Mesangial cell (primary cell): ENCODE data around the gene AP1G2. TPM values are rescaled to one million over a fixed set of nuclear protein-coding genes. Genes with fewer than 3 reads are reported as not detected.

Experiments used
- total RNA-seq: library from RNA; depleted of rRNA; stranded (reverse); fragments of >200 nt; gene quantifications from 2 replicates; pipeline ENCODE4 v1.2.3, GENCODE V29; 2015

Gene AP1G2
- total RNA-seq: 61.3 and 101 TPM in 2 replicates

DNA sequence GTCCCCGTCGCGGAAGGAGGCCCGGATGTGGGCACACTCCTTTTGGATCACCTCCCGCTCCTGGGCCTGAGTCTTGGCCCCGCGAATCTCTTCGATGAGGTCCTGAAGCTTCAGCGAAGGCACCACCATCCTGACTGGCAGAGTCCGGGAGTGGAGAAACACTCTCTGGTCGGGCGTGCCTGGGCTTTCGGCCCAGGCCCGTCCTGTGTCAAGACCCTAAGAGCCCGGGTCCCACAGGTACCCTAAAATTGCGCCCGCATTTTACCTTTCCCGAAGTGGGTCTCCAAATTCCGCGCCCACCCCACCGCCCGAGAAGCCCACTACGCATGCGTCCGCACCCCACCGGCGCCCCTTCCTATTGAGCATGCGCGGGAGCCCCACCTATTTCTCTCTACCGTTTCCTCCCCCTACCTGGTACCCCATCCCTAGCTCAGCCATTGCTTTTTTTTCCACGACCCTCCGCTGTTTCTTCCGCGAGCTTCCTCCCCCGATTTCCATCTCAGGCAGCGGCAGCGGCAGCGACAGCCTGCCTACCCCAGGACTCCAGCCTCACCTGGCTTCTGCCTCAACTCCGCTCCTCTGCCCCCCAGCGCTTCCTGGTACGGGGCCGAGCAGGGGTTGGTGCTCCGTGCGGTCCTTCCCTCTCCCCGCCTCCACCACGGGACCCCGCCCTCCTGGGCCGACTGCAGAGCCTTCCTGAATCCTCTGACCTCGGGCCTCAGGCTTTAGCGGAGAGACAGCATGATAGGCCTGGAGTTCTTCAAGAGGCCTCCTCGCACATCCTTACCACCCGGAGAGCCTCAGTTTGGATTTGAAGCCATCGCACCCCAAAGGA is at the start of gene AP1G2:
AP1G2 (minus strand) TSS at position 606 of the 835 bp plus-strand sequence; CDS start at position 129, 477 bp downstream.

DNA sequence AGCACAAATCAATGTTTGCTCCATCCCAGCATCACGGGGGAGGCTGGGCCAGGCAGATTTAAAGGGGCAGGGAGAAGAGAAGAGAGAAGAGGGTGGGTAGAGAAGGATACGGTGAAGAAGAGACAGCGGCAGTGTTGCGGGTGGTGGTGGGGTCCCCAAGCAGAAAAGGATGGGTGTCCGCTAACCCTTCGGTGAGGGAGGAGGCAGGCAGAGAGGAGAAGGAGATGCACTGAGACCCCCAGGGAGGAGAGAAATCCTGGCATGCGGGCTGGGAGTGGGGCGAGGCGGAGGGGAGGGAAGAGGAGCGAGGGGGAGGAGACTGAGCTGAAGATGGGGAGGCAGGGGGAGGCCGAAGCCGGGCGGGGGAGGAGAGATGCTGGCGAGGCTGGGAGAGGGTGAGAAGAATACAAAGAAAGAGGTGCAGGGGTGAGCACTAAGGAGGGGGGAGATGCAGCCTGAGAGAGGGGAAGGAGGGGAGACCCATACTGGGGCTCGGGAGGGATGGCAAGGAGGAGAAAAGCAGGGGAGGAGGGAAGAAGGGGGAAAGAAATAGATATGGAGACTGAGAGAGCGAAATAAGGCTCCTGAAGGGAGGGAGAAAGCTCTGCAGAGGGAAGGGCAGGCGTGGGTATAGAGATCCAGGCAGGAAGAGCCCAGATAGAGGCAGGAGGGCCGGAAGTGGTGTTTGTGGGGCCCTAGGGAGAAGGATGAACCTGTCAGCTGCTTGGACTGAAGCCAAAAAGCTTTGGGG is 11.1 kb upstream of the AP1G2 start, which contains the start of gene JPH4:
JPH4 (minus strand) TSS at position 231 of the 751 bp plus-strand sequence. CDS start 1,337 bp downstream, outside the sequence.

GRCh38 chr14:23555882-23556699 is 11.5 kb downstream of the AP1G2 start, which contains the start of gene THTPA:
TSS of gene THTPA (plus strand) at chr14:23556271. CDS start at chr14:23556758, 487 bp downstream.

DNA sequence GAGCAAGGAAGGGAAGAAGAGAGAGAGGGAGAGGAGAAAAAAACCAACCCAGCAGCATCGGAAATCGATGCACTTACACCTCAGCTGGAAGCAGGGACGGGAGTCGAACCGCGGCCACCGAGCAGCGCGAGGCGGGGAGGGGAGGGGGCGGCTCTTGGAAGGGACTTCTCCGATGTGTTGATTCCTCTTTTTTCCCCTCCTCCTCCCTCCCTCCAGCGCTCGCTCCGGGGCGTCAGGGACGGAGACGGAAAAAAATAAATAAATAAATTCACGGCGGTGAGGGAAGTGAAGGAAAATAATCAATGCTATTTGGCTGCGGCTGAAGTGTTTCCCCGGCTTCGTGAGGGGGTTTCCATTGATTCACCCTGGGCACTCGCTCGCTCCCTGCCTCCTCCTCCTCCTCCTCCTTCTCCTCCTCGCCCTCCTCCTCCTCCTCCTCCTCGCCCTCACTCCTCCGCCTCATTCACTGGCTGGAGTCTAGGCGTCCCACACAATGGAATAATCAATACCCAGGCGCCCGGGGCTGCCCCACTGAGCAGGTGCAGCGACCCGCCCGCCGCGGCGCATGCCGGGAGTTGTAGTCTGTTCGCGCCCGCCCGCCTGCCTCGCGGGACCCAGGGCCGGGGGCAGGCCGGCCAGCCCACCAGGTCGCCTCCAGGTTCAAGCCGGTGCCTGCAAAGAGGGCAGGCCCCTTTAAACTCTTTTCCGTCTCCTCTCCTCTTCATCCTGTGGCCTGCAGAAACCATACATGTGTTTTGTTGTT is 16.1 kb downstream of the AP1G2 start, which contains the start of gene ZFHX2:
ZFHX2 (minus strand) TSS at position 500 of the 763 bp plus-strand sequence. CDS start 16,440 bp downstream, outside the sequence.

Other genes starting within 250 kb of the AP1G2 start
- 58.4 and 59.0 TPM in 2 replicates for gene PABPN1, start 246.3 kb downstream of the AP1G2 start, total RNA-seq
- gene SLC22A17, start 214.9 kb downstream of the AP1G2 start, total RNA-seq: 16.9 and 34.9 TPM in 2 replicates
- gene EFS, start 202.6 kb downstream of the AP1G2 start, total RNA-seq: 10.4 and 14.7 TPM in 2 replicates
- not detected in 2 replicates for gene IL25, start 195.0 kb downstream of the AP1G2 start, total RNA-seq
- gene CMTM5, start 190.7 kb downstream of the AP1G2 start, total RNA-seq: 0.25 TPM in 1 of 2 replicates, not detected in the other
- gene MYH6, start 159.5 kb downstream of the AP1G2 start, total RNA-seq: not detected in 2 replicates
- gene MYH7, start 132.1 kb downstream of the AP1G2 start, total RNA-seq: not detected in 2 replicates
- 32.5 and 46.3 TPM in 2 replicates for gene NGDN, start 98.1 kb downstream of the AP1G2 start, total RNA-seq
- 0.49 and 1.6 TPM in 2 replicates for gene ZFHX2, start 16.0 kb downstream of the AP1G2 start, total RNA-seq
- 8.4 and 9.8 TPM in 2 replicates for gene THTPA, start 11.5 kb downstream of the AP1G2 start, total RNA-seq
- gene JPH4, start 11.0 kb upstream of the AP1G2 start, total RNA-seq: not detected in 2 replicates
- 0.33 TPM in 1 of 2 replicates, not detected in the other for gene DHRS2, start 68.6 kb upstream of the AP1G2 start, total RNA-seq